ENCODE data around the gene SGCA. TPM values are rescaled to one million over a fixed set of nuclear protein-coding genes. Genes with fewer than 3 reads are reported as not detected.

The SGCA gene
- total and polyA plus RNA-seq, 2 of the 8 experiments (the other 6 are each of a cell fraction or from before 2014, with no cell fraction given), result 0.12 TPM; not detected in 1

DNA sequence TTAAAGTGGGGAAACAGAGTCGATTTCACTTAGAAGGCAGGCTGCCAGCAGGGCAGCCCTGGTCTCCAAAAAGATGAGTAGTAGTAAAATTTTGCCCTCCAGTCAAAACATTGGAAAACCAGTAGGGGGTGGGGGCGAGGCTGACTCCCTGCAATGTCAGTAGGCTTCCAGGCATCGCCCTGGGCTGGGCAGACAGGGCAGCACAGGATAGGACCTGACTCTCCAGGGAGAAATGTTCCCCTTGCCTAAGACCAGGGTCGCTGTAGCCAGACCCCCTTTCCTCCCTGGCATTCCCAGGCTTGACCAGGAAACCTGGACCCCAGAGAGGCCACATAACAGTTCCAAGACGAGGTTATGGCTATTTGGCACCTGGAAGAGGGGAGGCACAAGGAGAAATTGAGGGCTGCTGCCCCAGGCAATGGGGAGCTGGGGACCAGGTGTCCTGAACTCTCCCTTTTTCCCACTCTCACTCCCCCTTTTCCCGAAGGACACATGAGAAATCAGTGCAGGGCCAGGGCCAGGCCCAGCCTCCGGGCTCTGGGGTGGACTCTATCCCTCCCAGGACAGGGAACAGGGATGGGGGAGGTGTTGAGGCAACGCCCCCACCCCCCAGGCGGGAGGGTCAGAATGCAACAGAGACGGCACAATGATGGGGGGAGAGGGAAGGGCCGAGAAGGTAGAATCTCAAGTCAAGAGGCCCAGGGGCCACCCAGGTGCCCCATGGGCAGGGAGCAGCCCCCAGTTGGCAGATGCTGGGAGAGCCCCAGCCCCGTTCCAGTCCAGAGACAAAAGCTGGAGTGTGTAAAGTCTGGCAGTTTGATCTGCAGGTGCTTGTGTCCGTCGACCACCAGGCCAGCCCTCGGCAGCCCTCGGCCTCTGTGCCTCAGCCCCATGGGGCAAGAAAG is 31.3 kb upstream of the SGCA start (continued):
- TF ChIP-seq RNF2 (IDR thresholded peaks at IDR 0.05; ENCODE audit: borderline replicate concordance, low read depth, low read length, missing control alignments, poor library complexity, severe bottlenecking) (no peak), TAF1 (IDR thresholded peaks at IDR 0.05; ENCODE audit: low read depth, low read length) (no peak), PHF8 (conservative IDR thresholded peaks at IDR 0.05; ENCODE audit: low read depth, low read length) (no peak), RAD21 (IDR thresholded peaks at IDR 0.05 in 1 of 2, conservative IDR thresholded peaks at IDR 0.05 in 1 of 2; ENCODE audit: low read depth in 2 of 2, low read length in 2 of 2) (no peak), NANOG (IDR thresholded peaks at IDR 0.05; ENCODE audit: insufficient read depth, low read depth, low read length, poor library complexity, severe bottlenecking) (no peak), SIN3A (conservative IDR thresholded peaks at IDR 0.05 in 1 of 2, IDR thresholded peaks at IDR 0.05 in 1 of 2; ENCODE audit: low read depth in 1 of 2, low read length in 2 of 2) (no peak)
